HG02981 (cell line): ENCODE measurements around the gene HIGD1A.

ENCODE experiments used
- ATAC-seq: cut with Tn5 transposase; IDR thresholded peaks from one replicate; pipeline ENCODE4 v1.9.1; 2021; ENCODE audit warnings: mild to moderate bottlenecking, moderate library complexity; ENCODE audit not compliant: unreplicated experiment

HIGD1A gene

DNA sequence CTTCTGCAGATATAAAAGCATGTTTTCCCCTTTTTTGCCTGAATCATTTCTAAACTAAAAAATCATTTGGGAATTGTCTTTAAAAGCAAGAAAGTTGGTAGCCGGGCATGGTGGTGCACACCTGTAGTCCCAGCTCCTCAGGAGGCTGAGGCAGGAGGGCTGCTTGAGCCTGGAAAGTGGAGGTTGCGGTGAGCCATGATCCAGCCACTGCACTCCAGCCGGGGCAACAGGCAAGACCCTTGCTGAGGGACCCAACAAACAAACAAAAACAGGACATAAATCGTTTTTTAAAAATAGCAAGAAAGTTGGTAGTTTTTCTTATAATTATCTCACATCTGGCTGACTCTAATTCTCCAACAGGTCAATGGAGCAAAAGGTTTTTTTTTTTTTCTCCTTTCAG is 2.5 kb downstream of the HIGD1A start:
- ATAC-seq, result no peak

DNA sequence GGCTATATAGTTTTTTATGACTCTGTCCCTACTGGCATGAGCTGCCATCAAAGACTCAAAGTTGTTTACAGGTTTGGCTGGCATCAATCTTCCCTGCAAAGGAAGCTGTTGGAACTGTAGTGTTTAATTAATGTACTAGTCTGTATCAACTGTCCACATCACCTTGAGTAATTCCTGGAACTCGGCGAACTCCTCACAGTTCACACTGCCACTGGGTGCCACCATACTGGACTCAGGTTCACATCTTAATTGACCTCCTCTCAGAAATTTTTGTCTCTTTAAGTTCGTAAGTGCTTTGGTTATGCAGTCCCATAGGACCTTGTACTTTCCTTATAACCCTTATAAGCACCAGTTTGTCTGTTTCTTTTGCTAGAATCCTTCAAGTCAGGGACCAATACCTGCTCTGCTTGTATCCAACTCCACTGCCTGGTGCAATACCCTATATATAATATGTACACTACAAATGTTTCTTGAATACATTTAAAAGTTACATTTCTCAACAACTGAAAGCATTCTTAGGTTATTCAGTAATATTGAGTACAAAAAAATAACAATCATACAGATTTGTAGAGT is 3.2 kb downstream of the HIGD1A start:
- no peak for ATAC-seq

GRCh38 chr3:42800251-42800650 is 4.0 kb downstream of the HIGD1A start:
- no peak for ATAC-seq

DNA sequence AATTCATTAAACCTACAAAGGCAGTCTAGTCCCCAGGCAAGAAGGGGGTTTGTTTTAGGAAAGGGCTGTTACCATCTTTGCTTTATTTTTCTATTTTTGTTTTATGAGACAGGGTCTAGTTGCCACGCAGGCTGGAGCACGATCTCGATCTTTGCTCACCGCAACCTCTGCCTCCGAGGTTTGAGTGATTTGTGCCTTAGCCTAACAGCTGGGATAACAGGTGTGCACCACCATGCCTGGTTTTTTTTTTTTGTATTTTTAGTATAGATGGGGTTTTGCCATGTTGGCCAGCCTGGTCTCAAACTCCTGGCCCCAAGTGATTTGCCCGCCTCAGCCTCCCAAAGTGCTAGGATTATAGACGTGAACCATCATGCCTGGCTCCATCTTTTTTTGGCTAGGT is 4.9 kb downstream of the HIGD1A start:
- no peak for ATAC-seq

- no peak for ATAC-seq
These were observed 7.9 kb downstream of the HIGD1A start for GRCh38 chr3:42796332-42796885.

DNA sequence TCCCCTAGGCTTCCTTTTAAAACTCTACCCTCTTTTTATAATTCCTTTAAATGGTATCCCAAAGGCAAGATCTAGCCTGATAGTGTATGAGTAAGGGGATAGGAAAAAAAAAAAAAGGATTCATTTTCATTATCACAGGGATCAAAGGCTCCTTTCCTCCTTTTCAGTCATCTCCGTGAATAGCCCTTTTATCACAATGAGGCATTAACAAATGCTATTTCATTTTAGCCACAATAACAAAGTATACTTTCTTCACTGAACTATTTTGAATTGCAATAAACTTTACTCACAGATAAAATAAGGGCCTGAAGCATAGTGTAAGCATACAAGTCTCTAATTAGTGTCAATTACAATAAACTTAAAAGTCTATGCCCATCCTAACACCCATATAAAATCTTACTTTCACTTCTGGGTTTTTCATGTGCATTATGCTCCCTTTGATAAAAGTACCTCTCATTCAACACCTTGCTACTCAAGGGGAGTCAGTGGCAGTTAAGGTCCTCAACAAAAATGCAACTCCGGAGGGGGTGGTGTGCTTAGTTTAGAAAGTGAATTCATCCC is 8.6 kb downstream of the HIGD1A start:
- no peak for ATAC-seq

GRCh38 chr3:42790714-42791229 is 13.5 kb downstream of the HIGD1A start:
- no peak for ATAC-seq

DNA sequence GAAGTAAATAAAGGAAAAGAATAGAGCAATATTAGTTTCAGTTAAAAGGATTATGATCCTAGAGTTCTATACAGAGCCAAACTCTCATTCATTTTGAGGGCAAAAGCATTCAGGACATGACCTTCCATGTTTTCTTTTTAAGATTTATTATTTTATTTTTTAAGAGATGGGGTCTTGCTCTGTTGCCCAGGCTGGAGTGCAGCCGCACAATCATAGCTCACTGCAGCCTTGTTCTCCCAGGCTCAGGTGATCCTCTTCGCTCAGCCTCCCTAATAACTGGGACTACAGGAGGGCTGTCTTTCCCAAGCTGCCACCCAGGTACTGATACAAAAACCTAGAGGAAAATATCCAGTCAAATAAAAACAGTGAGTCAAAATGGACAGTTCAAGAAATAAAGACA is 17.7 kb downstream of the HIGD1A start:
- no peak for ATAC-seq

GRCh38 chr3:42786212-42786611 is 18.1 kb downstream of the HIGD1A start:
- no peak for ATAC-seq

GRCh38 chr3:42780892-42781700 is 23.2 kb downstream of the HIGD1A start:
- ATAC-seq, result no peak

DNA sequence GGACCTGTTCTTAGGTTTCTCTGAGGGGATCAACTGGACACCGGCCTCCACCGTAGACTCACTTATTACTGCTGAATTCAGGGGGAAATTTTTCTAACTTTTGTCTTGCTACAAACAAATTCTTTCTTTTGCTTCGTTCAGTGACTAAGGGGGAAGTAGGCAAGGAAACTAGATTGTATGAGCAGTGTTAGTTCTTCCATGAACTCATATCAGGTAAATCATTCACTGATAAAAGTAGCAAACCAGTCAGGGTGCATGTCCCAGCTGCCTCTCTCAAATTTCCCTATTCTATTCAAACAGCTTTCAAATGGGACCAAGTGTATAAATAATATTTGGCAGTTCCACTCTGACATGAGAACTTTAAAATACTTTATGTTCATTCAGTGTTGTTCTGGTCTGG is 23.9 kb downstream of the HIGD1A start:
- ATAC-seq, result no peak

GRCh38 chr3:42778644-42779043 is 25.6 kb downstream of the HIGD1A start:
- no peak for ATAC-seq

GRCh38 chr3:42773409-42773751 is 30.9 kb downstream of the HIGD1A start:
- ATAC-seq, result peak; percentile 14

DNA sequence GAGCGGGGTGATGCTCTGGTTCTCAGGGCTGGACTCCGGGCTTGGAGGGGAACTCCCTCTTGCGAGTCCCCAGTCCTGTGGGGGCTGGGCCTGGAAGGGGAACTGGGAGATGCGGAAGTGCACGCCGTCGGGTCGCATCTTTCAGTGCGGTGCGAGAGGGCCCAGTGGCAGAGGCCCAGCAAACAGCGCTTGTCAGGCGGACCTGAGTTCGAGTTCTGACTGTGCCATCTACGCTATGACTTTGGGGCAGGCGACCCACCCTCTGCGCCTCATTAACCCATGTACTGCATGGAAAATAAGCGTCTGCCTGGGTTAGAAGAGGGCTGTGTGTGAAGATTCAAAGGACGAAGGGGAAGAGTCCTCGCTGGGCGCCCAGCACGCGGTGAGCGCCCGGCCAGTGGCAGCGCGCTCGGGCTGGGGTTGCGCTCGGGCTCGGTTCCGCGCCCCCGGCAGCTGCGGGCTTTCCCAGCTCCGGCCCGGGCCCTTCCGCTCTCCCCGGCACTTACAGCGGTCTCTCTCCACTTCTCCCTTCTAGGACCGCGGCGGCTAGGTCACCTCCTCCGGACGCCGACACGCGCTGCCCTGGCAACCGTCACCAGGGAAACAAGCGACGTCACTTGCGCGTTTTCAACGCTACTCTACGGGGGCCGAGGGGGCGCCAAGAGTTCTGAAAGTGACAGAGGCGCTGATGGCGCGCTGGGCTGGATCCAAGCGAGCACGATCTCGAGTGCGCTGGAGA is 31.5 kb downstream of the HIGD1A start, which contains the start of gene CCDC13:
TSS of gene CCDC13 (minus strand) at position 584 of the 739 bp plus-strand sequence. CDS start 14,908 bp downstream, outside the sequence.
- peak; percentile 98 for ATAC-seq

DNA sequence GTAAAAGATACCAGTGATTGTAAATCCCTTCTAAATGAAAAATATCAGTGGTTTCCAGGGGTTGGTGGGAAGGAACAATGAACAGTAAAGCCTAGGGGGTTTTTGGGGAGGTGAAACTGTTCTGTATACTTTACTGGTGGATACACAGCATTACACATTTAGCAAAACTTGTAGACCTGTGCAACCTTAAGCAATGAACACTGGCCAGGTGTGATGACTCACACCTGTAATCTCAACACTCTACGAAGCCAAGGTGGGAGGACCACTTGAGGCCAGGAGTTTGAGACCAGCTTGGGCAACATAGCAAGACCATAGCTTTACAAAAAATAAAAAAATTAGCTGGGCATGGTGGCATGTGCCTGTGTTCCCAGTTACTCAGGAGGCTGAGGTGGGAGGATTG is 33.0 kb downstream of the HIGD1A start:
- ATAC-seq, result no peak

- no peak for ATAC-seq
These were observed 34.7 kb downstream of the HIGD1A start for GRCh38 chr3:42769477-42770131.

DNA sequence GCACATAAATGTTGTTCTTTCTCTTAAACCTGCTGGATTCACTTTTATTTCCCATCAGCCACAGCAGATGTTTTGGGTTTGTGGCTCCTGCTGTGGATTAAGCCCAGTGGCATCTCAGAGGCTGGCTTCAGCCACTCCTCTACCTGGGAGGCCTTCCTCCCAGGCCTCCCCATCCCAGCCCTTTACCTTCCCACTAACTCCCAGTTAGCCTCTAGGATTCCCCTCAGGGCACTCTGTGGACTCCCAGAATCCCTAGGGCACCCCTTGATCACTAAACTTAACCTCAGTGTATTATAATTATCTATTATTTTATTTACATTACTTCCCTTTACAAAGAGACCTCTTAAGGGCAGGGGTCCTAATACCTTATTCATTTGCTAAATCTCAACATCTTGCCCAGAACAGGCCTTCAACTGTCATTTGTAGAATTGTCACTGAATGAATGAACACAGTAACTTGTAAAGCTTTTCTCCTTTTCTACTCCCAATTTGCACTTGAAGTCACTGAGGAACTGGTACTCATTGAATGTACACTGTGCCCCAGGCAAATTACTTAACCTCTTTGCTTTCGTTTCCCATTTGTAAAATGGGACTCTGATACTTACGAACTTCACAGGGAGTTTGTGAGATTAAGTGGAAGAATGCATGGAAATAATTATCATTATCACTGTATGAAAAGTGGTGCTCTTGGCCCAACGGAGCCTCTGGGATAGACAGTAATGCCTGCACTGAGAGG is 39.6 kb downstream of the HIGD1A start:
- no peak for ATAC-seq

DNA sequence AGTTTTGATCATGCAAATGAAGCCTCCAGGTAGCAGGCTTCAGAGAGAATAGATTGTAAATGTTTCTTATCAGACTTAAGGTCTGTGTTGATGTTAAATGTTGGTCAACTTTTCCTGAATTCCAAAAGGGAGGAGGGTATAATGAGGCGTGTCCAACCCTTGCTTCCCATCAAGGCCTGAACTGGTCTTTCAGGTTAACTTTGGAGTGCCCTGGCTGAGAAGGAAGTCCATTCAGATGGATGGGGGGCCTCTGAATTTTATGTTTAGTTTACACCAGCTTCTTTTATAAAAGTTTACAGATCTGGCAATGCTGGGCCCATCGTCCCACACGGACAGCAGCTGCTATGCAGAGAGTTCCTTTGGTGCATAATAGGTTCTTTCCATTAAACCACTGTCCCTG is 40.2 kb downstream of the HIGD1A start:
- ATAC-seq, result no peak

DNA sequence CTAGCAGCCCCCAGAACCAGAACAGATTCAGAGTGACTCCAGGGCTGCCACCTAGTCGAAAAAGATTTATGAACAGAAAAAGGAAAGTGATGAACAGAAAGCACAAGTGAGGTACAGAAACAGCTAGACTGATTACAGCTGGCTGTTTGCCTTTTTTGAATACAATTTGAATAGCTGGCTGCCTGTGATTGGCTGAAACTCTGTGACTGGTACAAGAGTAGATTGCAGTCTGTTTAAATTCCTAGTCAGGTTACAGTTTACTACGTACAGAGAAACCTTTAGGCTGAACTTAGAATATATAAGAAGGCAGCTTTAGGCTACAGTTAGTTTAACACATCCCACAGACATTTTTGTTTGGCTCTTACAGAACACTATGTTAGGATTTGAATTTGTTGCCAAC is 41.3 kb downstream of the HIGD1A start:
- no peak for ATAC-seq
